ENCODE data around the gene ACTR1B. TPM values are rescaled to one million over a fixed set of nuclear protein-coding genes. Genes with fewer than 3 reads are reported as not detected.

ACTR1B gene
- total RNA-seq, 2 donors from 2014 or later, result 80.3 to 128 TPM

- H3K27me3 ChIP-seq (replicated peaks; ENCODE audit: insufficient read depth), result no peaks in the 10 kb centered on the region
- ATAC-seq (ENCODE audit: insufficient number of reproducible peaks, low FRiP score, low read depth) (no peak), DNase-seq (ENCODE audit: low spot score) (no peak)
- H3K36me3 ChIP-seq, result no peaks in the 10 kb centered on the region
- no peak overlapping the region for H3K4me3 ChIP-seq
- H3K27ac ChIP-seq, result no peak overlapping the region
- H3K9me3 ChIP-seq, result no peaks in the 10 kb centered on the region
- TF ChIP-seq CTCF (IDR thresholded peaks at IDR 0.05), result no peak
- H3K4me1 ChIP-seq (ENCODE audit: control insufficient read depth in 1 of 2, low read depth in 2 of 2), result no peaks in the 10 kb centered on the region
Measured at GRCh38 chr2:97702731-97703470, 39.1 kb upstream of the ACTR1B start.

- no peak for DNase-seq (ENCODE audit: low spot score)
Measured at GRCh38 chr2:97701851-97702465, 38.1 kb upstream of the ACTR1B start.

GRCh38 chr2:97701186-97701585 is 37.3 kb upstream of the ACTR1B start:
- no peaks in the 10 kb centered on the region for H3K9me3 ChIP-seq
- H3K27me3 ChIP-seq (replicated peaks; ENCODE audit: insufficient read depth), result no peaks in the 10 kb centered on the region
- no peaks in the 10 kb centered on the region for H3K4me1 ChIP-seq (ENCODE audit: control insufficient read depth in 1 of 2, low read depth in 2 of 2)
- no peak for TF ChIP-seq CTCF (IDR thresholded peaks at IDR 0.05)
- DNase-seq (ENCODE audit: low spot score) (no peak), ATAC-seq (ENCODE audit: insufficient number of reproducible peaks, low FRiP score, low read depth) (no peak)
- no peak overlapping the region for H3K4me3 ChIP-seq
- no peaks in the 10 kb centered on the region for H3K36me3 ChIP-seq
- H3K27ac ChIP-seq, result no peak overlapping the region

More at GRCh38 chr2:97701851-97702465, 38.1 kb upstream of the ACTR1B start:
- TF ChIP-seq CTCF (IDR thresholded peaks at IDR 0.05), result no peak
- Histone ChIP-seq H3K4me3 (no peak overlapping the region), H3K27ac (no peak overlapping the region), H3K27me3 (replicated peaks; ENCODE audit: insufficient read depth) (no peaks in the 10 kb centered on the region), H3K36me3 (no peaks in the 10 kb centered on the region), H3K4me1 (ENCODE audit: control insufficient read depth in 1 of 2, low read depth in 2 of 2) (no peaks in the 10 kb centered on the region), H3K9me3 (no peaks in the 10 kb centered on the region)
- ATAC-seq (ENCODE audit: insufficient number of reproducible peaks, low FRiP score, low read depth), result no peak

DNA sequence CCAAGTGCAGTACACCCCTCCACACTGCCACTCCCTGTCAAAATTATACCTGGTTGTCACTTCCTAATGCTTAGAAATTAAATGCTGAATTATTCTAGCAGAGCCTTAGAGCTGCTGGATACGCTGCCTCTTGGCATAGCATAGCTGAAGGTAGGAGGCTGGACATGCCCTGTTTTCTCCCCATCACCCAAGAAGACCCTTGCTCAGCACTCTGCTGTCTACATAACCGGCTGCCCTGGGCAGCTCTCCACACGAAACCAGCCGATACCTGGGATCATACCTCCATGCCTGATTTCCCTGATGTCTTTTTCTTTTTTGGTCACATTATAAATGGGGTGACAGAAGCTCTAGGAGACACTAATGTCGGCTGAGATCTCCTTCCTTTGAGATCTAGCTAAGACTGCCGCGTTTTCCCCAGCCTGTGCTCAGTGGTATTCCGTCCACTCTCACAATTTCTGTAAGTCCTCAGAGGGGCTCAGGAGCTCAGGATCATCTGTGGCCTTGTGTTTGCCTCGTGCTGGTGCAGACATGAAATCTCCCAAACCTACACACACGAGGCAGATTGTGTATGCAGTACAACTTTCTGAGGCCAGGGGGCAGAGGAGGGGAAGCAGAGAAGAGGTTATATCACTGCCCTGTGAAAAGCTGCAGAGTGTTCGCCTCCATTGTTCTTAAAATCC is 36.1 kb upstream of the ACTR1B start:
- no peaks in the 10 kb centered on the region for H3K4me1 ChIP-seq (ENCODE audit: control insufficient read depth in 1 of 2, low read depth in 2 of 2)
- H3K27me3 ChIP-seq (replicated peaks; ENCODE audit: insufficient read depth), result no peaks in the 10 kb centered on the region
- no peak overlapping the region for H3K4me3 ChIP-seq
- no peak for DNase-seq (ENCODE audit: low spot score)
- no peaks in the 10 kb centered on the region for H3K36me3 ChIP-seq
- peak; percentile 49 for TF ChIP-seq CTCF (IDR thresholded peaks at IDR 0.05)
- peak; percentile 51 for ATAC-seq (ENCODE audit: insufficient number of reproducible peaks, low FRiP score, low read depth)
- no peak overlapping the region for H3K27ac ChIP-seq
- no peaks in the 10 kb centered on the region for H3K9me3 ChIP-seq

DNA sequence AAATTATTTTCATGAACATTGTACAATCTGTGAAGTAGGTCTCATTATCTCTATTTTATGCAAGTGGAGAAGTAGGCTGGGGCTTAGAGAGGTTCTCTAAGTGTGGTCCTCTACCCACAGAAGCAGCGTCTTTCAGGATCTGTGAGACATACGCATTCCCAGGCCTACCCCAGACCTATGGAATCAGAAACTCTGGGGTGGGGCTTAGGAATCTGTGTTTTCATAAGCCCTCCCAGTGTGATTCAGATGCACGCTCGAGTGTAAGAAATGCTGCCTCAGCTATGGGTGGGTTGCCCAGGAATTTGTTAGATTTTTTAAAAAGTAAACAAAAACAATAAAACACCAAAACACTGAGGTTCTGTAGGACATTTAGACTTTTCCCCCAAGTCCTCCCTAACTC is 34.7 kb upstream of the ACTR1B start:
- no peak for TF ChIP-seq CTCF (IDR thresholded peaks at IDR 0.05)
- ATAC-seq (ENCODE audit: insufficient number of reproducible peaks, low FRiP score, low read depth) (no peak), DNase-seq (ENCODE audit: low spot score) (no peak)
- Histone ChIP-seq H3K4me1 (ENCODE audit: control insufficient read depth in 1 of 2, low read depth in 2 of 2) (no peaks in the 10 kb centered on the region), H3K27ac (no peak overlapping the region), H3K27me3 (replicated peaks; ENCODE audit: insufficient read depth) (no peaks in the 10 kb centered on the region), H3K9me3 (no peaks in the 10 kb centered on the region), H3K36me3 (no peaks in the 10 kb centered on the region), H3K4me3 (no peak overlapping the region)
